Neural cell (in vitro differentiated cells): ENCODE data around the gene SOCS7. TPM values are rescaled to one million over a fixed set of nuclear protein-coding genes. Genes with fewer than 3 reads are reported as not detected.

Experiments used
- H2AFZ ChIP-seq: fragments of 200-600, 300-800 bp; sonication (generic), shearing (Covaris generic); 2 replicates; pipeline ENCODE4 v1.6.0; 2014; ENCODE audit warnings: low read depth, mild to moderate bottlenecking, antibody characterized with exemption, low read length, moderate library complexity
- H3F3A ChIP-seq: fragments of 200-600 bp; shearing (Covaris generic); 2 replicates; pipeline ENCODE4 v1.6.1; 2016; ENCODE audit warnings: mild to moderate bottlenecking, moderate library complexity, mixed read lengths, antibody characterized with exemption, low read length; ENCODE audit not compliant: insufficient read depth, poor library complexity, severe bottlenecking
- H3K27ac ChIP-seq: fragments of 200-600, 300-800 bp; sonication (generic), shearing (Covaris generic); 2 replicates; pipeline ENCODE4 v1.5.1; 2014; ENCODE audit warnings: mild to moderate bottlenecking, low read length, moderate library complexity
- H3K27me3 ChIP-seq: fragments of 300-800, 200-600 bp; sonication (generic), shearing (Covaris generic); 2 replicates; pipeline ENCODE4 v1.6.0; 2014; ENCODE audit warnings: mild to moderate bottlenecking, low read depth, low read length, moderate library complexity; ENCODE audit not compliant: insufficient read depth
- H3K36me3 ChIP-seq: fragments of 300-800, 200-600 bp; sonication (generic), shearing (Covaris generic); 2 replicates; pipeline ENCODE4 v1.5.1; 2014; ENCODE audit warnings: mild to moderate bottlenecking, antibody characterized with exemption, low read length, moderate library complexity; ENCODE audit not compliant: insufficient read depth
- H3K4me2 ChIP-seq: fragments of 300-800, 200-600 bp; sonication (generic), shearing (Covaris generic); 2 replicates; pipeline ENCODE4 v1.6.0; 2014; ENCODE audit warnings: mild to moderate bottlenecking, low read length
- H3K4me3 ChIP-seq: fragments of 300-800, 200-600 bp; sonication (generic), shearing (Covaris generic); 2 replicates; pipeline ENCODE4 v1.5.1; 2014; ENCODE audit warnings: mild to moderate bottlenecking, low read length, moderate library complexity
- H3K79me2 ChIP-seq: fragments of 200-600 bp; shearing (Covaris generic); replicated peaks from 2 replicates; pipeline ENCODE4 v1.6.0; 2014; ENCODE audit warnings: mild to moderate bottlenecking, low read length, moderate library complexity; ENCODE audit not compliant: insufficient read depth
- H3K9ac ChIP-seq: fragments of 300-800, 200-600 bp; sonication (generic), shearing (Covaris generic); 2 replicates; pipeline ENCODE4 v1.6.1; 2016; ENCODE audit warnings: mild to moderate bottlenecking, low read length, mixed read lengths
- H3K9me2 ChIP-seq: fragments of 200-600 bp; shearing (Covaris generic); 2 replicates; pipeline ENCODE4 v1.6.1; 2016; ENCODE audit warnings: mild to moderate bottlenecking, low read length, mixed read lengths; ENCODE audit not compliant: insufficient read depth
- H3K9me3 ChIP-seq: fragments of 200-600, 300-800 bp; sonication (generic), shearing (Covaris generic); 2 replicates; pipeline ENCODE4 v1.6.1; 2016; ENCODE audit warnings: mild to moderate bottlenecking, mixed run types, low read length, moderate library complexity, mixed read lengths
- H4K20me1 ChIP-seq: fragments of 200-600 bp; shearing (Covaris generic); 2 replicates; pipeline ENCODE4 v1.6.1; 2016; ENCODE audit warnings: mild to moderate bottlenecking, mixed run types; ENCODE audit not compliant: insufficient read depth
- CTCF ChIP-seq: fragments of 450-650 bp; IDR thresholded peaks from 2 replicates; pipeline ENCODE4 v1.5.1; 2014; ENCODE audit warnings: antibody characterized with exemption, mild to moderate bottlenecking, moderate library complexity; ENCODE audit not compliant: poor library complexity, severe bottlenecking
- EP300 ChIP-seq: fragments of 450-650 bp; conservative IDR thresholded peaks from 2 replicates; pipeline ENCODE4 v1.6.1; 2014; ENCODE audit warnings: antibody characterized with exemption, mild to moderate bottlenecking, moderate library complexity; ENCODE audit not compliant: poor library complexity, severe bottlenecking
- EZH2 ChIP-seq: fragments of 200-600, 300-800 bp; shearing (Covaris generic), sonication (generic); IDR thresholded peaks from 2 replicates; pipeline ENCODE4 v1.6.1; 2014; ENCODE audit warnings: antibody characterized with exemption, low read length, borderline replicate concordance, mild to moderate bottlenecking; ENCODE audit not compliant: insufficient read depth, poor library complexity, severe bottlenecking
- MXI1 ChIP-seq: fragments of 450-650 bp; conservative IDR thresholded peaks from 2 replicates; pipeline ENCODE4 v1.6.1; 2014; ENCODE audit warnings: antibody characterized with exemption, mild to moderate bottlenecking; ENCODE audit not compliant: poor library complexity, severe bottlenecking
- POLR2AphosphoS5 ChIP-seq: IDR thresholded peaks from 2 replicates; pipeline ENCODE4 v1.6.1; 2012
- RAD21 ChIP-seq: fragments of 450-650 bp; conservative IDR thresholded peaks from 2 replicates; pipeline ENCODE4 v1.6.1; 2014; ENCODE audit warnings: antibody characterized with exemption, mild to moderate bottlenecking, moderate library complexity
- REST ChIP-seq: IDR thresholded peaks from 2 replicates; pipeline ENCODE4 v1.6.1; 2012; ENCODE audit warnings: borderline replicate concordance
- SMC3 ChIP-seq: fragments of 450-650 bp; conservative IDR thresholded peaks from 2 replicates; pipeline ENCODE4 v1.6.1; 2014; ENCODE audit warnings: antibody characterized with exemption, mild to moderate bottlenecking, moderate library complexity; ENCODE audit not compliant: poor library complexity
- TAF1 ChIP-seq: IDR thresholded peaks from 2 replicates; pipeline ENCODE4 v1.6.1; 2012; ENCODE audit warnings: low read depth
- polyA plus RNA-seq: library from polyadenylated mRNA; depleted of rRNA; stranded (reverse); fragments of >200 nt; gene quantifications from 2 replicates; pipeline ENCODE4 v1.2.3, GENCODE V29; 2014

The SOCS7 gene
- polyA plus RNA-seq, 1 donor from 2014 or later, result 23.7 TPM

- Histone ChIP-seq H3K4me2 (no peak overlapping the region), H3K9ac (no peak overlapping the region), H3K9me3 (no peaks in the 10 kb centered on the region), H3K4me3 (no peak overlapping the region), H3K9me2 (no peaks in the 10 kb centered on the region), H3K79me2 (no peaks in the 10 kb centered on the region), H3K27me3 (no peaks in the 10 kb centered on the region), H3K27ac (no peak overlapping the region), H2AFZ (no peak overlapping the region), H3K36me3 (no peaks in the 10 kb centered on the region), H3F3A (no peaks in the 10 kb centered on the region), H4K20me1 (no peaks in the 10 kb centered on the region)
- TF ChIP-seq EP300, result no peak
- TF ChIP-seq RAD21, result no peak
- TF ChIP-seq CTCF, result no peak
- TF ChIP-seq TAF1, result no peak
- TF ChIP-seq REST, result no peak
- no peak for TF ChIP-seq SMC3
- no peak for TF ChIP-seq POLR2AphosphoS5
- no peak for TF ChIP-seq EZH2
- TF ChIP-seq MXI1, result no peak
Observed at GRCh38 chr17:38404174-38404943, 52.7 kb downstream of the SOCS7 start.

- no peak overlapping the region for H2AFZ ChIP-seq
- TF ChIP-seq CTCF, result no peak
- no peak for TF ChIP-seq EZH2
- no peak for TF ChIP-seq REST
- TF ChIP-seq EP300, result no peak
- no peak for TF ChIP-seq MXI1
- no peak for TF ChIP-seq POLR2AphosphoS5
- no peak for TF ChIP-seq RAD21
- no peak for TF ChIP-seq SMC3
- TF ChIP-seq TAF1, result no peak
Observed at GRCh38 chr17:38405654-38406053, 54.0 kb downstream of the SOCS7 start.

More at GRCh38 chr17:38405654-38406053, 54.0 kb downstream of the SOCS7 start:
- H4K20me1 ChIP-seq, result no peaks in the 10 kb centered on the region
- no peaks in the 10 kb centered on the region for H3K79me2 ChIP-seq
- no peaks in the 10 kb centered on the region for H3K9me2 ChIP-seq
- no peaks in the 10 kb centered on the region for H3K9me3 ChIP-seq
- H3K4me3 ChIP-seq, result no peak overlapping the region
- no peaks in the 10 kb centered on the region for H3K36me3 ChIP-seq
- no peak overlapping the region for H3K27ac ChIP-seq
- H3F3A ChIP-seq, result no peaks in the 10 kb centered on the region
- no peak overlapping the region for H3K4me2 ChIP-seq
- H3K27me3 ChIP-seq, result no peaks in the 10 kb centered on the region
- H3K9ac ChIP-seq, result no peak overlapping the region
